ENCODE results near the gene MTM1.

- TF ChIP-seq CTCF (IDR thresholded peaks at IDR 0.05; ENCODE audit: poor library complexity), result no peak
- TF ChIP-seq EZH2phosphoT487 (IDR thresholded peaks at IDR 0.05; ENCODE audit: low read depth, severe bottlenecking, unreplicated experiment), result no peak
These were observed at the start of gene MTM1 for GRCh38 chrX:150568320-150569154.

All from hepatocyte (in vitro differentiated cells).